MM.1S (cell line): ENCODE results near the gene VAMP2.

Experiments
- CTCF ChIP-seq: fragments of 300-600 bp; sonication (generic); IDR thresholded peaks from 2 replicates; pipeline ENCODE4 v1.5.1; 2016; ENCODE audit warnings: antibody characterized with exemption, low read length, mixed read lengths
- EZH2 ChIP-seq: fragments of 300-600 bp; sonication (generic); optimal IDR thresholded peaks from 2 replicates; pipeline ENCODE3; 2017; ENCODE audit warnings: low read depth, mild to moderate bottlenecking, antibody characterized with exemption, low read length, mixed read lengths

- TF ChIP-seq CTCF (no peak), EZH2 (no peak)
Measured at GRCh38 chr17:8164815-8165131, 2.0 kb upstream of the VAMP2 start.
